Measurements from ENCODE around the gene PSMC3IP.

- TF ChIP-seq CTCF (IDR thresholded peaks at IDR 0.05 in 8 of 11, conservative IDR thresholded peaks at IDR 0.05 in 3 of 11), result no peak
- TF ChIP-seq POLR2A (IDR thresholded peaks at IDR 0.05), result no peak
Measured at GRCh38 chr17:42548993-42549755, 28.4 kb downstream of the PSMC3IP start.
